Measurements from ENCODE around the gene SELENOV. TPM values are rescaled to one million over a fixed set of nuclear protein-coding genes. Genes with fewer than 3 reads are reported as not detected.

SELENOV gene
- total RNA-seq, 1 donor from 2014 or later = not detected

GRCh38 chr19:39518975-39519374 is 4.0 kb downstream of the SELENOV start:
- no peak for DNase-seq (ENCODE audit: low read depth in 2 of 2)

GRCh38 chr19:39520541-39521484 is 5.9 kb downstream of the SELENOV start:
- DNase-seq (ENCODE audit: low read depth in 2 of 2) = no peak

- no peak for DNase-seq (ENCODE audit: low read depth in 2 of 2)
Measured at GRCh38 chr19:39524495-39524894, 9.6 kb downstream of the SELENOV start.

- DNase-seq (ENCODE audit: low read depth in 2 of 2) = no peak
Measured at GRCh38 chr19:39525205-39525604, 10.3 kb downstream of the SELENOV start.

- no peak for DNase-seq (ENCODE audit: low read depth in 2 of 2)
Measured at GRCh38 chr19:39531834-39532232, 16.9 kb downstream of the SELENOV start.

- peak; percentile 94 to 96 for DNase-seq (ENCODE audit: low read depth in 2 of 2)
Measured at GRCh38 chr19:39532233-39533002, 17.5 kb downstream of the SELENOV start, which contains the start of gene EID2B. Gene EID2B, minus strand, starts transcription at chr19:39532852. Its CDS starts 50 bp downstream, at chr19:39532802.

GRCh38 chr19:39533003-39533512 is 18.1 kb downstream of the SELENOV start:
- no peak for DNase-seq (ENCODE audit: low read depth in 2 of 2)

- DNase-seq (ENCODE audit: low read depth in 2 of 2) = no peak
Measured at GRCh38 chr19:39533791-39534190, 18.9 kb downstream of the SELENOV start.

GRCh38 chr19:39539165-39539517 is 24.2 kb downstream of the SELENOV start:
- peak in 1 of 2 donors; percentile 26 for DNase-seq (ENCODE audit: low read depth in 2 of 2)

- peak; percentile 88 to 96 for DNase-seq (ENCODE audit: low read depth in 2 of 2)
Measured at GRCh38 chr19:39539518-39540332, 24.8 kb downstream of the SELENOV start, which contains the start of gene EID2. Gene EID2, minus strand, starts transcription at chr19:39540161. Its CDS starts 82 bp downstream, at chr19:39540079.

GRCh38 chr19:39540333-39540673 is 25.4 kb downstream of the SELENOV start:
- DNase-seq (ENCODE audit: low read depth in 2 of 2) = no peak

GRCh38 chr19:39542206-39542605 is 27.3 kb downstream of the SELENOV start:
- DNase-seq (ENCODE audit: low read depth in 2 of 2) = peak in 1 of 2 donors; percentile 72

- no peak for DNase-seq (ENCODE audit: low read depth in 2 of 2)
Measured at GRCh38 chr19:39543477-39543857, 28.5 kb downstream of the SELENOV start.

GRCh38 chr19:39544226-39544903 is 29.4 kb downstream of the SELENOV start:
- DNase-seq (ENCODE audit: low read depth in 2 of 2) = no peak

- no peak for DNase-seq (ENCODE audit: low read depth in 2 of 2)
Measured at GRCh38 chr19:39544911-39545310, 30.0 kb downstream of the SELENOV start.

GRCh38 chr19:39546599-39546998 is 31.7 kb downstream of the SELENOV start:
- no peak for DNase-seq (ENCODE audit: low read depth in 2 of 2)

GRCh38 chr19:39550197-39550596 is 35.3 kb downstream of the SELENOV start:
- no peak for DNase-seq (ENCODE audit: low read depth in 2 of 2)

GRCh38 chr19:39553082-39553652 is 38.2 kb downstream of the SELENOV start:
- no peak for DNase-seq (ENCODE audit: low read depth in 2 of 2)

GRCh38 chr19:39554701-39555311 is 39.9 kb downstream of the SELENOV start:
- no peak for DNase-seq (ENCODE audit: low read depth in 2 of 2)

GRCh38 chr19:39555883-39556282 is 40.9 kb downstream of the SELENOV start:
- no peak for DNase-seq (ENCODE audit: low read depth in 2 of 2)
